HK-2 (cell line): ENCODE results near the gene TNRC6A.
A peak's percentile ranks its signal among the peaks of the same experiment; 100 is the strongest.
"Not testable (repeated sequence)": the region's sequence is repeated elsewhere in the genome, so short reads cannot be mapped to it uniquely, and the experiment has no call there.

ENCODE experiments used
- DNase-seq: peaks from one replicate; pipeline ENCODE4 v3.0.0-alpha.2; 2018; ENCODE audit not compliant: unreplicated experiment

Gene TNRC6A

GRCh38 chr16:24728011-24728410 is 1.4 kb upstream of the TNRC6A start:
- no peak for DNase-seq

- DNase-seq: no peak
Measured at GRCh38 chr16:24728891-24729242, 584 bp upstream of the TNRC6A start.

GRCh38 chr16:24729951-24730815 is 732 bp downstream of the TNRC6A start:
- no peak for DNase-seq

- DNase-seq: no peak
Measured at GRCh38 chr16:24730914-24731313, 1.5 kb downstream of the TNRC6A start.

DNA sequence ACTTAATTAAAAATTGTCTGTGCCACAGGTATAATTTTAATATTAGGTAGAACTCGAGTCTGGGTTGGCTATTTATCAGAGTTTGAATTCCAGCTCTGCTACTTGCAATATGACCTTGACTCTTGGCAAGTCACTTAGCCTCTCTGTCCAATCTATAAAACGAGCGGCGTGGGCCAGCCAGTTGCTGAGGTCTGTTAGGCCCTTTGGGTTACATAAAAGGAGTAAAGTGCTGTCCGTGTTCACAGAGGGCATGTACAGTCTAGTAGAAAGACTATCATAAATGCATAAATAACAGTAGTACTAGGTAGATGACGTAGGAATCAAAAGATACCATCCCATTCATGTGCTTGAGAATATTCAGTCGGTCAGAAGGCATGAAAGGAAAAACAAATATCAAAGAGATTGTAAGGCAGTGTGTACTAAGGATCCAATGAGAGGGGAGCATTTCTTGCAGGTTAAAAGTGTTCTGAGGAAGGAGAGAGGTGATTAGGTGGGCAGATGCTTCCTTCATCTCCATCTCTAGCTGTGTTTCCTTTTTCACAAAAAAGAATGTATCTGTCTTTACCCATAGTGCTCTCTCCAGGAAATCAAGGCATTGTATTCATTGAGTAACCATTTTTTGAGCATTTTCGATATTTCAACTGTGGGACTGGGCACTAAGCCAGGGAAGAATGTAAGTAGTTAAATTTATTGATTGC is 2.4 kb downstream of the TNRC6A start:
- DNase-seq: no peak

GRCh38 chr16:24734382-24734781 is 4.9 kb downstream of the TNRC6A start:
- no peak for DNase-seq

DNA sequence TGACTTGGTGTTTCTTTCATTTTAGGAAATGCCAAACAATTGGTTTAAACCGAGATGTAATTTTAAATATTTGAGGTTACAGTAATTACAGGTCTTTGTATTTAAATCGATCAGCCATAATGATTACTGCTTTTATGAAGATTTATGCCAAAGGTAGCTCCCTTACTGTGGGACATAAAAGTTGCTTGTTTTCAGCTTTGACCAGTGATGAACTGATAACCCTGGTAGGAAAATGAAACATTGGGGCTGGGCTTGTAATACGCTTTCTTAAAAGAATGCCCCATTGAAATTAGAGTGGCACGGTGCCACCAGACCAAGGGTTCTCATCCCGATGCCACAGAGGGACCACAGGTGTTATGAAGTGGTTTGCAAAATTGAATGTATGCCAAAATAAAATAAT is 7.3 kb downstream of the TNRC6A start:
- DNase-seq: no peak

DNA sequence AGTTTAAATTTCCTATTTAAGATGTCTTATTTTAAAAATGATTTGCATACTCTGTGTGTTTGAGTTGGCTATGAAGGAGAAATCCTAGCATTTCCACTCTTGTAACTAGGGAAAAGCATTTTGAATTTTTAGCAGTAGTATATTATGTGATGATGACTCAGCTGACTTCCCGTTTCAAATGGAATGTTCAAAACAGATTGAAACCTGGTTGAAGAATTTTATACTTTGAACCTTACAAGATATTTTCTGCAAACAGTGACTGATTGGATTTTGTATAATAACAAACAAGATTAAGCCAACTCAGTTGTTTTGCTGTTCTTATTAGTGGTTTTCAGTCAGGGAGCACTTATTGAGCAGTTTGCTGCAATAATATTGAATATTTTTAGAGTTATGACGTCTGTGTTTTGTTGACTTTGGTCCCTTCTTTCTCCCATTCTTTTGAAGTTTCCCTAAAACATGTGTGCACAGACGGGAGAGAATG is 8.0 kb downstream of the TNRC6A start:
- DNase-seq: no peak

- DNase-seq: no peak
Measured at GRCh38 chr16:24737916-24738594, 8.6 kb downstream of the TNRC6A start.

- DNase-seq: no peak
Measured at GRCh38 chr16:24738895-24739294, 9.4 kb downstream of the TNRC6A start.

DNA sequence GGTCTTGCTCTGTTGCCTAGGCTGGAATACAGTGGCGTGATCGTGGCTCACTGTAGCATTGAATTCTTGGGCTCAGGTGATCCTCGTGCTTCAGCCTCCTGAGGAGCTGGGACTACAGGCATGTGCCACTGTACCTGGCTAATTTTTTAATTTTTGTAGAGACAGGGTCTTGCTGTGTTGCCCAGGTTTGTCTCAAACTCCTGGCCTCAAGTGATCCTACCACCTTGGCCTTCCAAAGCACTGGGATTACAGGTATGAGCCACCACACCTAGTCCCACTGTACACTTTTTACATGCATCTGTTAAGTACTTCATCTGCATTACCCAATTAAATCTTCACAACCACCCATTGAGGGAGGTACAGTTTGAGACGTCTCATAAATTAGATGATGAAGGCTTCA is 12.4 kb downstream of the TNRC6A start:
- no peak for DNase-seq

DNA sequence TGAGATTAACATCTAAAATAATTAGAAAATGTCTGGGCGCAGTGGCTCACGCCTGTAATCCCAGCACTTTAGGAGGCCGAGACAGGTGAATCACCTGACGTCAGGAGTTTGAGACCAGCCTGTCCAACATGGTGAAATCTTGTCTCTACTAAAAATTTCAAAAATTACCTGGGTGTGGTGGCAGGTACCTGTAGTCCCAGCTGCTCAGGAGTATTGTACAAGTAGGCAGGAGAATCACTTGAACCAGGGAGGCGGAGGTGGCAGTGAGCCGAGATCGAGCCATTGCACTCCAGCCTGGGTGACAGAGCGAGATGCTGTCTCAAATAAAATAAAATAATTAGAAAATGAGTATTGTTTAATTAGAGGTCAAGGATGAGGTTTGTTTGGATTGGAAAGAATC is 13.2 kb downstream of the TNRC6A start:
- DNase-seq: not testable (repeated sequence)

GRCh38 chr16:24745391-24745790 is 15.9 kb downstream of the TNRC6A start:
- DNase-seq: no peak

- no peak for DNase-seq
Measured at GRCh38 chr16:24745791-24746190, 16.3 kb downstream of the TNRC6A start.

GRCh38 chr16:24747441-24747840 is 18.0 kb downstream of the TNRC6A start:
- DNase-seq: no peak

DNA sequence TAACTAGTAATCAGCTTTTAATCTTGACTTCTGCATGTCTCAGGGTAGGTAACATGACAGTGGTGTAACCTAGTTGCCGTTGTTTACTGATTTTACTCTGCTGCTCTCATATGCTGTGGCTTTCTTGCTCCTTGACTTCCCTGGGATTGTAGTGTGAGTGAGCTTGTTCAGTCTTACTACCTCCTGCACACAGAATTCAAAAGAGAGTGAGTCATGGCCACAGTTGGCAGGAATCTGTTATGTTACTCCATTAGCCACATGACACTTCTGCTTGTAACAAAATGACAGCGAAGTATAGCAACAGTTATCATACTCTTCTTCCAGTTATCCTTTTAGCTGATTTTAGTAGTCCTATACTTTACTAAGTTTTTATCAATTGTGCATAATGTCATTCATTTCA is 18.8 kb downstream of the TNRC6A start:
- peak; percentile 13 for DNase-seq

- DNase-seq: no peak
Measured at GRCh38 chr16:24749310-24749709, 19.9 kb downstream of the TNRC6A start.

DNA sequence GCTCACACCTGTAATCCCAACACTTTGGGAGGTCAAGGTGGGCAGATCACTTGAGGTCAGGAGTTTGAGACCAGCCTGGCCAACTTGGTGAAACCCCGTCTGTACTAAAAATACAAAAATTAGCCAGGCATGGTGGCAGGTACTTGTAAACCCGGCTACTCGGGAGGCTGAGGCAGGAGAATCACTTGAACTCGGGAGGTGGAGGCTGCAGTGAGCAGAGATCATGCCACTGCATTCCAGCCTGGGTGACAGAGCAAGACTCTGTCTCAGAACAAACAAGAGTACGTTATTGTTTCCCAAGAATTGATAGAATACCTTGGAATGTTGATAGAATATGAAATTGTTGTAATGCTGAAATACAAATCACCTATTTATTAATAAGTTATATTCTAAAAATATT is 20.4 kb downstream of the TNRC6A start:
- not testable (repeated sequence) for DNase-seq

DNA sequence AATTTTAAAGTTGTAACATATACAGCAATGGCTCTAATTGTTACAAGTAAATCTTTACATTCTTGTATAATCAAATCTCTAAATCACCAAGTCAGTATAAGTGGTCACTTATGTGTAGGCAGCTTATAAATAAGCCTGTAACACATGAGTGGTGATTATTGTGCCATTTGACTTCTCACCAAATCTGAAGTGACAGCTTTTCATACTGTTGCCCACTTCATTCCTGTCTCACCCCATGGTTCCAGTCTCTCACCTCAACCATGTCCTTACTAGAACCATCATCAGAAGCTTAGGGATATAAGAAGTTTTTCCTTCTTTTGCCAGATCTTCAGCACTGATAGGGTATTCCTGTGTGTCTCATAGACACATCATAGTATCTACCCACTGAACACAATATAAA is 23.5 kb downstream of the TNRC6A start:
- no peak for DNase-seq

GRCh38 chr16:24753437-24753836 is 24.0 kb downstream of the TNRC6A start:
- no peak for DNase-seq

GRCh38 chr16:24754543-24754942 is 25.1 kb downstream of the TNRC6A start:
- DNase-seq: no peak

DNA sequence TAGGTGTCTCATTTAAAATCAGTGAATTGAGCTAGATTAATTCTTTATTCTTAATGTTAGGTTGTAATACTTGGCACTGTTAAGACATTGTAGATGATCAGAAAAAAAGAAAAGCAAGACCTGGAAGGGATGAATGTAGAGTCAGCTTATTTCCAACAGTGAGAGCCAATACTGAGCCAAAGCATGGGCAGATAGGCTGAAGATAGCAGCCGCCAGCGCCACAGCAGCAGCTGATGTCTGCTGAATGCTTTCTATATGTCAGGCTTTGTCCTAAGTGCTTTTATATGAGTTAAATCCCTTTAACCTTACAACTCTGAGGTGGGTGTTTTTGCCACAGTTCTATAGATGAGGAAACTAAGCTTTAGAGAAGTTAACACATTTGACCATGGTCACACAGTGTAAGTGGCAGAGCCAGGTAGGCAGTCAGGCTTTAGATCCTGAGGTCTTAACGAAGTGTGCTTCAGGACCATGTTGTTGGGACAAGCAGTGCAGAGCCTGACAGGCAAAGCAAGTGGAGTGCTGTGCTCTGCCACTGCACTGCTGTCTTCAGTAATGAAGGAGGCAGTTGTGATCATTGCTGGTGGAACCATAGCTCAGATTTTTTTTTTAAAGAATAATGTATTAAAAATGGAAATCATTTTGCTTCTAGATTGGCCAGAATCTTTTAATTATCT is 25.9 kb downstream of the TNRC6A start:
- no peak for DNase-seq
